DMS153 treated with DMSO at 0.1 percent for 48 hours (cell line): ENCODE measurements around the gene TMEM51.

ENCODE experiments used
- DNase-seq: peaks from one replicate; lab custom pipeline; 2025; ENCODE audit not compliant: unreplicated experiment; lab: John Stamatoyannopoulos, UW

TMEM51 gene

GRCh38 chr1:15212954-15213291 is 59.4 kb downstream of the TMEM51 start:
- no peak for DNase-seq

GRCh38 chr1:15213341-15213821 is 59.8 kb downstream of the TMEM51 start:
- no peak for DNase-seq

DNA sequence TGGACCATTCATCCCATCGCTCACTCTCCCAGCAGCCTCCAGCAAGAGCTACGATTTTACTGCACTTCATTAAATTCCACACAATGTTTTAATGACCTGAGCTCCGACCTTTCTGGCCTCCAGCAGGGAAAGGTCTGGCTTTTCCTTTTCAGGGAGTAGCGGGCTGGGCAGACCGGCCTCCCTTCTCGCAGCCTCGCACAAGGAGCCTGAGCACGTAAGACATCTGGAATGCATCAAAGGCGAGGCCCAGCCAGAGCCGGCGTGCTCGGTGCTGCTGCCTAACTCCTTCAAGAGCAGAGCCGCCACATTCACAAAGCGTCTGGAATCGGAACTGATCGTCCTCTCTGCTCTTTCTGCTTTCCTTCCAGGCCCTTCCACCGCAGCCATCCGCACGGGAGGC is 61.0 kb downstream of the TMEM51 start:
- no peak for DNase-seq

- no peak for DNase-seq
Observed at GRCh38 chr1:15215116-15215515, 61.6 kb downstream of the TMEM51 start.

DNA sequence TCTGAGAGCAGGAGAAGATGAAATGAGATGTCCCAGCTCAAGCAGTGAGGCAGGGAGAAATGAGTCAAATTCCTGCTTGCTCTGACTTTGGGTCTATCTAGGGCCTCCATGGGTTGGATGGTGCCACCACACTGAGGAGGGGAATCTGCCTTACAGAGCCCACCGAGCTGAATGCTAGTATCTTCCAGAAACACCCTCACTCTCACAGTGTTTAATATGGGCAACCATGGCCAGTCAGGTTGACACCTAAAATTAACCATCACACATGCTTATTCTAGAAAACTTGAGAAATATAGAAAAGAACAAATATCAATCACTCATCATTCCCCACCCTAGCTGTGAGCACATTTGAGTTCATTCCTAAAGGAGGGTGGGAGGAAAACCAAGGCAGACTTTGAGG is 64.1 kb downstream of the TMEM51 start:
- no peak for DNase-seq

DNA sequence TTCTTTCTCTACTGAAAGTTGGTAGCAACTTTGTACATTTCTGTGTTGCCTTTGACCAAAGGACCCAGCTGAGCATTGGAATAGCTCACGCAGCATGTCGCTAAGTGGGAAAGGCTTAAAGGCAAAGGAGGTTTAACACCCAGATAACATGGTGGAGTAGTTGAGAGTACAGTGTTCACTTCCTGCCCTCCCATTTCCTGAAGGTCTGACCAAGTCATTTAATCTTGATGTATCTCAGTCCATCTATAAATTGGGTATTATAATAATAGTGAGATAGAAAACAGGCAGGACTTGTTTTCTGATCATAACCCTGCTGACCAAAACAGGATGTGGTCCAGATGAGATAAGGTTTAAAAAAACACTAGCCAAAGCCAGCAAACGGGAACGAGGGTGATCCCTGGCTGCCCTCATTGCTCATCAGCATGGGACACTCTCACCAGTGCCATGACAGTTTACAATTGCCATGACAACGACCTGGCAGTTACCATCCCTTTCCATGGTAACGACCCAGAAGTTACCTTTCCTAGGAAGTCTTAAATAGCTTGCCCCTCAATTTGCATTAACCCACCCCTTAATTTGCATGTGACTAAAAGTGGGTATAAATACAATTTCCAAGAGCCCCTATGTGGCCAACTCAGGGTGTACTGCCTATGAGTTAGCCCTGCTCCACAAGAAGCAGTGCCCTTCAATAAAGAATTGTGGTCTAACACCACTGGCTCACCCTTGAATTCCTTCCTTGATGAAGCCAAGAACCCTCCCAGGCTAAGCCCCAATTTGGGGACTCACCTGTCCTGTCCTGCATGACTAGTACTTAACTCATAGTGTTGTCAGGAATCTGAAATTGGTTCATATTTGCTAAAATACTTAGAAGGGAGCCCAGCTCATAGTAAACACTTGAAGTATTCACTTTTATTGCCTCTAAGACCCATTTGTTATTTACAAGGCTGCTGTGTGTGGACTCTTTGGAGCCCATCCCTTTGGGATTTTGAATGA is 65.0 kb downstream of the TMEM51 start:
- no peak for DNase-seq

- no peak for DNase-seq
Observed at GRCh38 chr1:15219280-15220023, 65.9 kb downstream of the TMEM51 start.

DNA sequence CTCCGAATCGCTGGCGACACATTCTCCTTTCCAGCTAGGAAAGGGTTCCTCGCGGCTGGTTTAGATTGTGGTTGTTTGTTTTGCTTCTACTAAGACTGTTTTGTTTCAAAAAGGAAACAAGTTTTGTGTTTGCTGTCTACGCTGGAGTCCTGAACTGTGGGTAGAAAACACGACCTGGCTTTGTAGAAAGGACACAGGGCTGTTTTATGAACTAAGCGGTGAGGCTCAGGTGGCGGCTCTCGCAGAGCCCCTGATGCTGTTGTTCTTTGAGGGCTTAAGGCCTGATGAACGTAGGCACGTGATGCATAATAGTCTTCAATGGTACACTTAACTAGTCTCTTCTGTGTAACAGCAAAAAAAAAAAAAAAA is 66.5 kb downstream of the TMEM51 start:
- no peak for DNase-seq

DNA sequence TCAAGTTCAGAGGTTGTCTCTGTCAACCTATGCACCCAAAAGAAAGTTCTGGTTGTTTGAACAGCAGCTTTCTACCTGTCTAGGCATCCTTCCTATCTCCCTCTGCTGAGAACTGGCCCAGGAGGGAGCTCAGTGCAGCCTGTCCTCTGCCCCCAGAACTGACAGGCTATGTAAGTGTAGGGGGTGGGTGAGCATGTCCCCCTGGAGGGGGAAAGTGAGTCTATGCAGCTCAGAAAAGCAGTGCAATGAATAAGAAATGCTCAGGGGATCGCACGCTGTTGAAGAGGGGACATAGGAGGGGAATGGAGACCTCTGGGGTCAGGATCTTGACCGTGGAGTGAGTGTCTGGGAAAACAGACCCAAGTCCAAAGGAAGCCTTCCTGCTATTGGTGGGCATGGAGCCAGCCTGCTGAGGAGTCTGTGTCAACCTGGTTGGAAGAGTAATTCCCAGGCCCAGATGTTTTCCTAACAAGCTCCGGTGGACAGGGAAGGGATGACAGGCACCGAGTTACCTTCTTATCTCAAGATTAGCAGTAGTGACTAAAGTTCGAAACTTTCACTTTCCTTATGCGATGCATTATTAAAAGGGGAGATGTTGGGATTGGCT is 67.4 kb downstream of the TMEM51 start:
- no peak for DNase-seq

DNA sequence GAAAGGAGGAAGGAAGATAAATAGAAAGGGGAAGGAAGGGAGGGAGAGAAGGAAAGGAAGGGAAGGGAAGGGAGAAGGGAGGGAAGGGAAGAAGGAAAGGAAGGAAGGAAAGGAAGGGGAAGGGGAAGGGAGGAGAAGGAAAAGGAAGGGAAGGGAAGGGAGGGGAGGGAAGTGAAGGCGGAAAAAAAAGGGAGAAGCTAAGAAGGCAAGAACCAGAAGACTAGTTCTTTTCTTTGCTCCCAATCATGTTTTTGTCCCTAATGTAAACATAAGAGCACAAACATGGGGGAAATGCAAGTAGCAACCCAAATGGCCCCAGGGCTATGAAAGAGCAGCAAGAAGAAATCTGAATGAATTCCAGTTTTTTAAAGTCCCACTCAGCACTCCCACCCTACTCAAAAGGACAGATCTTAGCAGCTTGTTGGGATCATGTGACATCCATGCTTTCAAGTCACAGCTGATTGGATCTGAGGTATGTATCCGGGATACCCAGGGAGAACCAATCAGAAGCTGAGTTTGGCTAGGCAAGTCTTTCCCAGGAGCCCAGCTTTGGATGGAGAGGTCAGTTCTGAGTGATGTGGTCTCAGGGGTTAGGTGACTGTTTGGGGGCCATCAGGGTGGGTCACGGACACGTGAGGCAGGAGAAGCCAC is 69.2 kb downstream of the TMEM51 start:
- DNase-seq: no peak

GRCh38 chr1:15224259-15224869 is 70.8 kb downstream of the TMEM51 start:
- DNase-seq: no peak

- no peak for DNase-seq
Observed at GRCh38 chr1:15224974-15225373, 71.4 kb downstream of the TMEM51 start.

DNA sequence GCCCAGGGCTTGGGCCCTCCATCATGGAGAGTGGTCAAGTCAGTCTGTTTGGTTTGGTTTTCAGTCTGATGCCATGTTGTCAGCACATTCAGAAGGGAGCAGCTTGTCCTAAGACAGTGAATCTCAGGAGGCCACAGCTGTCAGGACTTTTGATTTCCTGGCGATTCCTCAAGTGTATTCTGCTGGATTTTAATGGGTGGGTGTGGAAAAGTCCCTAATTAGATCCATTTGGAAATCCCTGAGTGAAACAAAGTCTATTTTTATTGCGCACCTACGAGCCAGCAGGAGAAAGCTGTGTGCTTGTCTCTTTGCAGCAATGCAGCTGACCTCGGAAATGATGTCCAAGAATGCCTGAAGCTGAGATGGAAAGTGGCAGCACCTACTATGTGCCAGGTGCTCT is 71.9 kb downstream of the TMEM51 start:
- DNase-seq: no peak

- no peak for DNase-seq
Observed at GRCh38 chr1:15226388-15227255, 73.1 kb downstream of the TMEM51 start.

DNA sequence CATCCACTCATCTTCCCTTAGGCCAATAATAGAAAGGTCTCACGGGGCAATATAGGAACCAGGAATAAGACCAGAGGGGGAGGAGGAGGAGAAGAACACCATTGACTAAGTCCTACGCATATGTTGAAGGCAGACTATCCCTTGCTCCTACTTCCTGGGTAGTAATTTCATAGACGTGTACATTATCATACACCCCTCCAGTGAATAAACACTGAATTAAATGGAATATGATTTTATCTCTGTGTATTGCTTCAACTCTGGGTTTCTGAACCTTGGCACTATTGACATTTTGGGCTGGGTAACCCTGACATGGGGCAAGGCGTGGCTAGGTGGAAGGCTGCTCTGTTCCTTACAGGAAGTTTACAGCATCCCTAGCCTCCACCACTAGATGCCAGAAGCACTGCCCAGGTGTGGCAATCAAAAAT is 76.2 kb downstream of the TMEM51 start:
- DNase-seq: no peak

- no peak for DNase-seq
Observed at GRCh38 chr1:15231714-15232201, 78.2 kb downstream of the TMEM51 start.

- no peak for DNase-seq
Observed at GRCh38 chr1:15233689-15234088, 80.1 kb downstream of the TMEM51 start.

DNA sequence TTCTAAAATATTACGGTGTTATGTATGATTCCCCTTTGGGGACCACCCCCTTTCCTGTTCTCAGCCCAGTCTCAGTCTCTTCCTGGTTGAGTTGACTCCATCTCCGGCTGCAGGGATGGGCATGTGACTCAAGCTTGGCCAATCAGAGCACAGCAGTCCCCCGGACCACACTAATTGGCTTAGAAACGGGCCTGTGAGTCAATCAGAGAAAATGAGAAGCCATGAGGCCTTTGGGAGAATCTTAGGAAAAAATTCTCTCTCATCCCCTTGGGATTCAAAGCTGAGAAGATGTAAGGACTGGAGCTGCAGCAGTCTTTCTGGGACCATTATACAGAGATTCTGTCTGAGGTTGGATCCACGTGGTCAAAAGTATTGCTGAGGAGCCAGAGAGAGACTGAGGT is 82.8 kb downstream of the TMEM51 start:
- DNase-seq: no peak

DNA sequence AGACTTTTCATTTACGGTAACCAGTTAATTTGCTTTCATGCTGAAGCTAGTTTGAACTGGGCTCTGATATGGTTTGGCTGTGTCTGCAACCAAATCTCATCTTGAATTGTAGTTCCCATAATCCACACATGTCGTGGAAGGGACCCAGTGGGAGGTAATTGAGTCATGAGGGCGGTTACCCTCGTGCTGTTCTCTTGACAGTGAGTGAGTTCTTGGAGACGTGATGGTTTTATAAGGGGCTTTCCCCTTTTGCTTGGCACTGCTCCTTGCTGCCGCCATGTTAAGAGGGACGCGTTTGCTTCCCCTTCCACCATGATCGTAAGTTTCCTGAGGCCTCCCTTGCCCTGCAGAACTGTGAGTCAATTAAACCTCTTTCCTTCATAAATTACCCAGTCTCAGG is 83.2 kb downstream of the TMEM51 start:
- DNase-seq: no peak

DNA sequence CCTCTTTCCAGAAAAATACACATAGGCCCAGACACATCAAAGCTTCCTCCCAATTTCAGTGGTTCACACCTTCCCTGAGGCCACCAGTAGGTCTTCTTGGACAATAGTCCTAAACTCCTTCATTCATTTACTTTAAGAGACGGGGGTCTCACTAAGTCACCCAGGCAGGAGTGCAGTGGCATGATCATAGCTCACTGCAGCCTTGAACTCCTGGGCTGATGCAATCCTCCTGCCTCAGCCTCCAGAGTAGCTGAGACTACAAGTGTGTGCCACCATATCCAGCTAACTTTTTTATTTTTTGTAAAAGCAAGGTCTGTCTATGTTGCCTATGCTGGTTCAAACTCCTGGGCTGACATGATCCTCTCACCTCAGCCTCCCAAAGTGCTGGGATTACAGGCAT is 85.2 kb downstream of the TMEM51 start:
- DNase-seq: no peak
